Activated CD8-positive, alpha-beta T cell treated with anti-CD3 and anti-CD28 coated beads for 36 hours (primary cell): Measurements from ENCODE around the gene CD248. TPM values are rescaled to one million over a fixed set of nuclear protein-coding genes. Genes with fewer than 3 reads are reported as not detected.

Source experiments
- ATAC-seq: fragments of 200-7000 bp; cut with Tn5 transposase; one replicate; pipeline ENCODE4 v1.10.0; 2021; ENCODE audit warnings: mild to moderate bottlenecking, moderate library complexity
- CTCF ChIA-PET: fragments of 350-600 bp; sonication (Branson Sonifier 250); formaldehyde crosslinking; loops from one replicate; lab custom pipeline; 2021; ENCODE audit warnings: antibody characterized with exemption; lab: Charles Lee
- POLR2A ChIA-PET: fragments of 350-600 bp; sonication (Branson Sonifier 250); formaldehyde crosslinking; loops from one replicate; lab custom pipeline; 2021; ENCODE audit warnings: antibody characterized with exemption; lab: Charles Lee
- DNase-seq: peaks from one replicate; pipeline ENCODE4 v3.0.0-alpha.2; 2020
- H3K27ac Mint-ChIP-seq: one replicate; pipeline ENCODE4 v1.8.0; 2021; ENCODE audit warnings: mild to moderate bottlenecking, mixed read lengths
- H3K27me3 Mint-ChIP-seq: one replicate; pipeline ENCODE4 v1.8.0; 2021; ENCODE audit warnings: mixed read lengths
- H3K36me3 Mint-ChIP-seq: one replicate; pipeline ENCODE4 v1.8.0; 2021; ENCODE audit warnings: low read depth, mixed read lengths
- H3K4me1 Mint-ChIP-seq: one replicate; pipeline ENCODE4 v1.8.0; 2021; ENCODE audit warnings: low read depth, mixed read lengths
- H3K4me3 Mint-ChIP-seq: one replicate; pipeline ENCODE4 v1.8.0; 2021; ENCODE audit warnings: mild to moderate bottlenecking, moderate library complexity, mixed read lengths
- H3K9me3 Mint-ChIP-seq: one replicate; pipeline ENCODE4 v1.8.0; 2021; ENCODE audit warnings: mixed read lengths
- intact Hi-C: fragments of 100-400 bp; cut with micrococcal nuclease; formaldehyde crosslinking; loops from one replicate; pipeline ENCODE4 v1.10.0; 2022
- total RNA-seq, 2 experiments: library from RNA; stranded (reverse); gene quantifications; one replicate each; pipeline ENCODE4 v1.2.3, GENCODE V29; 2021
- TF ChIP-seq, protein P1 (sequence below): fragments of 200-600 bp; IDR thresholded peaks from one replicate; pipeline ENCODE4 v1.8.0; 2022; ENCODE audit warnings: antibody characterized with exemption, mild to moderate bottlenecking

CD248 gene
- total RNA-seq, 2 experiments from 2014 or later: 16.3 to 16.8 TPM

- Mint-ChIP-seq H3K27ac (no peak overlapping the region), H3K9me3 (no peaks in the 10 kb centered on the region), H3K4me1 (peaks cover 4% of the 10 kb centered on the region), H3K27me3 (no peaks in the 10 kb centered on the region), H3K4me3 (no peak overlapping the region), H3K36me3 (peaks cover 10% of the 10 kb centered on the region)
- ChIA-PET CTCF (interaction anchor here (0.7 to 6.9 kb wide), 21 partner anchors 9 to 495 kb away, joined by 3 to 51 read pairs (median 5); partner anchors contain the start of genes B4GAT1, BRMS1 and SLC29A2), POLR2A (interaction anchor here (1.5 to 2.0 kb wide), 2 partner anchors 13 to 19 kb away, joined by 3 to 9 read pairs; partner anchors contain the start of gene BRMS1)
- ATAC-seq (no peak), DNase-seq (no peak)
- intact Hi-C loops: no loop called here
- TF ChIP-seq, protein P1, sequence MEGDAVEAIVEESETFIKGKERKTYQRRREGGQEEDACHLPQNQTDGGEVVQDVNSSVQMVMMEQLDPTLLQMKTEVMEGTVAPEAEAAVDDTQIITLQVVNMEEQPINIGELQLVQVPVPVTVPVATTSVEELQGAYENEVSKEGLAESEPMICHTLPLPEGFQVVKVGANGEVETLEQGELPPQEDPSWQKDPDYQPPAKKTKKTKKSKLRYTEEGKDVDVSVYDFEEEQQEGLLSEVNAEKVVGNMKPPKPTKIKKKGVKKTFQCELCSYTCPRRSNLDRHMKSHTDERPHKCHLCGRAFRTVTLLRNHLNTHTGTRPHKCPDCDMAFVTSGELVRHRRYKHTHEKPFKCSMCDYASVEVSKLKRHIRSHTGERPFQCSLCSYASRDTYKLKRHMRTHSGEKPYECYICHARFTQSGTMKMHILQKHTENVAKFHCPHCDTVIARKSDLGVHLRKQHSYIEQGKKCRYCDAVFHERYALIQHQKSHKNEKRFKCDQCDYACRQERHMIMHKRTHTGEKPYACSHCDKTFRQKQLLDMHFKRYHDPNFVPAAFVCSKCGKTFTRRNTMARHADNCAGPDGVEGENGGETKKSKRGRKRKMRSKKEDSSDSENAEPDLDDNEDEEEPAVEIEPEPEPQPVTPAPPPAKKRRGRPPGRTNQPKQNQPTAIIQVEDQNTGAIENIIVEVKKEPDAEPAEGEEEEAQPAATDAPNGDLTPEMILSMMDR: no peak
Measured at GRCh38 chr11:66363187-66363601, 46.4 kb upstream of the CD248 start.

- H3K9me3 Mint-ChIP-seq: no peaks in the 10 kb centered on the region
- ChIA-PET CTCF (interaction anchor here (0.9 to 6.9 kb wide), 13 partner anchors 8 to 232 kb away, joined by 3 to 51 read pairs (median 7); partner anchors contain the start of genes B4GAT1, BRMS1 and SLC29A2), POLR2A (interaction anchor here (1.5 to 2.0 kb wide), 3 partner anchors 12 to 314 kb away, joined by 3 to 9 read pairs (median 3); partner anchors contain the start of genes BRMS1 and RBM4B)
- H3K36me3 Mint-ChIP-seq: peaks cover 6% of the 10 kb centered on the region
- H3K27ac Mint-ChIP-seq: no peak overlapping the region
- H3K4me3 Mint-ChIP-seq: no peak overlapping the region
- DNase-seq (no peak), ATAC-seq (no peak)
- H3K4me1 Mint-ChIP-seq: no peaks in the 10 kb centered on the region
- H3K27me3 Mint-ChIP-seq: no peaks in the 10 kb centered on the region
- intact Hi-C loops: no loop called here
- TF ChIP-seq, protein P1: no peak
Measured at GRCh38 chr11:66362481-66363147, 45.8 kb upstream of the CD248 start.

DNA sequence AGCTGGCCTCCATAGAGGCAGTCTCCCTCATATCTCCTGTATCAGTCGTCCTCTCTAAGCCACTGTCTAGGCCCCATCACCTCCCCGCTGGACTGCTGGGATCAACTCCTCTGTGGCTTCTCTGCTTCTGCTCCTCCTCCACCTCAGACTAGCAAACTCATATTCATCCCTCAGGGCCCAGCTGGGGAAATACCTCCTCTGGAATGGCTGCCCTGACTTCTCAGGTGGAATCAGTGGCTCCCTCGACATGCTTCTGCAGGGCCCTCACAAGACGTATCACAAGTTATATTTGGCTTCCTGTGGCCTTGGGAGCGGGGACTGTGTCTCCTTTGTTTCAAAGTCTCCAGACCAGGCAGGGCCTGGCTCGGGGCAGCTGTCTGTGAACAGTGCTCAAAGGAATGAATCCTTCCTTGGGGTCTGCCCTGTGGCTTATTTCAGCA lies 44.7 kb upstream of the CD248 start:
- no peak overlapping the region for H3K27ac Mint-ChIP-seq
- H3K9me3 Mint-ChIP-seq: no peaks in the 10 kb centered on the region
- ATAC-seq: no peak
- H3K36me3 Mint-ChIP-seq: peaks cover 6% of the 10 kb centered on the region
- POLR2A ChIA-PET: interaction anchor here (1.1 to 1.6 kb wide), 4 partner anchors 11 to 315 kb away, joined by 3 to 6 read pairs (median 4); partner anchors contain the start of gene RBM4B
- no peaks in the 10 kb centered on the region for H3K4me1 Mint-ChIP-seq
- no peak for DNase-seq
- CTCF ChIA-PET: interaction anchor here (1.1 to 6.9 kb wide), 4 partner anchors 10 to 28 kb away, joined by 3 to 51 read pairs (median 6); partner anchors contain the start of gene SLC29A2
- H3K27me3 Mint-ChIP-seq: no peaks in the 10 kb centered on the region
- intact Hi-C loops: no loop called here
- TF ChIP-seq, protein P1: no peak
- H3K4me3 Mint-ChIP-seq: no peak overlapping the region

DNA sequence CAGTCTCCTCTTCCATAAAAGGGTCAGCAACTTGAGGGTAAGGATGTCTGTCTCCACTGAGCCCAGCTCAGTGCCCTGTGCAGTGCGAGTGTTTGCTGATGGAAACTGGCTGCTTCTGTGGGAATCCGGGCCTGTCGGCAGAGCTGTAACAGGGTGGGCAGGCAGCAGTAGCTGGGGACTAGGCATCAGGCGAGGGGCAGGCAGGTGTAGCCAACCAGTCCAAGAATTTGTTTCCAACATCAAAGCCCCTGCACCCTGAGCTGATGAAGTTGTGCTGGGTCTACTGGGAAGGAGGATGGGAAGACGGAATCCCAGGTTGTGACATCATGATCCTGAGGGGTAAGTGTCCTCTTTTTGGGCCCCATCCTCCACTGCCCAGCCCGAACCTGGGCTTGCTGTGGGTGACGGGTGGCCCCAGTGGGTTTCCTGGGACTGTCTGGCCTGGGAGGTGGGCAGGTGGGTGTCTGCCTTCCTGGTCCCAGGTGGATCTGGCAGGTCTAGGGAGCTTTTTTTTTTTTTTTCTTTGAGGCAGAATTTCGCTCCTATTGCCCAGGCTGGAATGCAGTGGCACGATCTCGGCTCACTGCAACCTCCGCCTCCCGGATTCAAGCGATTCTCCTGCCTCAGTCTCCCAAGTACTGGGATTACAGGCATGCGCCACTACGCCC lies 43.7 kb upstream of the CD248 start:
- intact Hi-C loops: no loop called here
- ATAC-seq: no peak
- H3K9me3 Mint-ChIP-seq: no peaks in the 10 kb centered on the region

More for the DNA sequence above, 43.7 kb upstream of the CD248 start:
- H3K4me3 Mint-ChIP-seq: no peak overlapping the region
- no peak overlapping the region for H3K27ac Mint-ChIP-seq
- TF ChIP-seq, protein P1: no peak
- DNase-seq: no peak
- no peaks in the 10 kb centered on the region for H3K27me3 Mint-ChIP-seq
- no peaks in the 10 kb centered on the region for H3K4me1 Mint-ChIP-seq
- POLR2A ChIA-PET: interaction anchor here (1.3 kb wide), 1 partner anchor 10 kb away, joined by 6 read pairs; no protein-coding TSS in a partner anchor
- CTCF ChIA-PET: interaction anchor here (1.1 to 6.9 kb wide), 3 partner anchors 12 to 29 kb away, joined by 3 to 51 read pairs (median 7); no protein-coding TSS in a partner anchor
- peaks cover 6% of the 10 kb centered on the region for H3K36me3 Mint-ChIP-seq
